Stimulated activated CD8-positive, alpha-beta memory T cell treated with anti-CD3 and anti-CD28 coated beads, Interleukin-12 subunit alpha, Interleukin-12 subunit beta, amount 100 ng/mL, for 24 hours (primary cell): ENCODE data around the gene PAPSS1.
"Not testable (repeated sequence)": the region's sequence is repeated elsewhere in the genome, so short reads cannot be mapped to it uniquely, and the experiment has no call there.

ENCODE experiments used
- DNase-seq: peaks from one replicate; pipeline ENCODE4 v3.0.0-alpha.2; 2020; ENCODE audit errors: extremely low read depth

PAPSS1 gene

DNA sequence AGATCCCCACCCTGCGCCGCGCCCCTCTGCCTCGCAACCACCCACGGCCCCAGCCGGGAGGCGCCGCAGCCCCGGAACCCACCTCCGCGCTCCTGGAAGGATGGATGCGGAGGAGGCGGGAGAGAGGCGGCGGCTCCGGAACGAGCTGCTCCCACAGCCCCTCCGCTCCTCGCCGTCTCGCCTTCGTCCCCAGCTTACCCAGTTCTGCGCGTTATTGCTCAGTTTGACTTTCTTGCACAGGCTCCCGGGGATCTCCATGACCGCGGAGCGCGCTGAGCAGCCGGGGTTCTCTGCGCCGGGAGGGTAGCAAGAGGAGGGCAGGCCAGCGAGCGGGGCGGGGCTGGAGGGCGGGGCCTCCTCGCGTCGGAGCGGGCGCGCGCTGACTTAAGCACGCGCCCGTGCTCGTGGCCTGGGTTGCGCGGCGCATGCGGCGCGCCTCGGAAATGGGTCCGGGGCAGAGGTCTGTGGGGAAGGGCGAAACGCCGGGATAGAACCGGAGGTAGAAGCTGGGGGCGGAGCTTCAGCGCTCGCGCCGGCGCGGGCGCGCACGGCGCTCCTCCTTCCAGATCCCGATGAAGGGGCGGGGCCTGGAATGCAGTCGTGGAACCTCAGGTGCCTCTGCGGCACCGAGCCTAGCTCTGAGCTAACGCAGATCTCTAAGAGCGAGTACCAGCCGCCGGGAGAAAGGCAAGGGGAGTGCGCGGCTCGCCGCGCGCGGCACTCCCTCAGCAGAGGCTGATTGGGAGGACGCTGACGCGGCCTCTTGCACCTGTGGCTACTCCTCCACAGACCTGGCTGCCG, at the start of gene PAPSS1:
Gene PAPSS1 (minus strand): TSS at position 313 of the 801 bp plus-strand sequence. CDS start 55 bp downstream, at position 258.
- peak; percentile 83 for DNase-seq

DNA sequence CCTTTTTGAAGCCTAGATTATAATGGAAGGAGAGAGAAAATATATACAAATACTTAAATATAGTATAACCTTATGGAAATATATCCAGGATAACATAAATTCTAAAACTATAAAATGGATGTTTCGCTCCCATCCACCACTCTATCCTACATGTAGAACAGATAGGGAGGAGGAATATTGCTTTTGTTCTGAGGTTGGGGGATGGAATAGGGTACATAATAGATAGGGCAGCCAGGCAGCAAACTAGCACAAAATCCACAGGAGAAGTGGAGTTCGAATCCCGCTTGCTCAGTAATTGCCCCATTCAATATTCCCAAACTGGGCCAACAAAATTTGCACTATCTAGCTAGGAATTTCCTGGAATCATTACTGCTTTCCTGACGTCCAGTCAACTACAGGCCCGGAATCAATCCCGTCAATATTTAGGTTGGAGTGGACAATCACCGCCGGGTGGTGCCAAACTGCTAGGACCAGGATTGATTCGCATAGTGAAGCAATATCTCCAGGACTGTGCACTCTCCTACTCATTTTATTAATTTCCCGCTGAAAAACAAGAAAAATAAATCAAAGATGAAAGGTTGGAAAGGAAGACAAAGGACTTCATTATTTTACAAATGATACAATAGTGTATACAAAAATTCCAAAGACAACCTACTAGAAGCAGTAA, 40.4 kb upstream of the PAPSS1 start:
- no peak for DNase-seq

DNA sequence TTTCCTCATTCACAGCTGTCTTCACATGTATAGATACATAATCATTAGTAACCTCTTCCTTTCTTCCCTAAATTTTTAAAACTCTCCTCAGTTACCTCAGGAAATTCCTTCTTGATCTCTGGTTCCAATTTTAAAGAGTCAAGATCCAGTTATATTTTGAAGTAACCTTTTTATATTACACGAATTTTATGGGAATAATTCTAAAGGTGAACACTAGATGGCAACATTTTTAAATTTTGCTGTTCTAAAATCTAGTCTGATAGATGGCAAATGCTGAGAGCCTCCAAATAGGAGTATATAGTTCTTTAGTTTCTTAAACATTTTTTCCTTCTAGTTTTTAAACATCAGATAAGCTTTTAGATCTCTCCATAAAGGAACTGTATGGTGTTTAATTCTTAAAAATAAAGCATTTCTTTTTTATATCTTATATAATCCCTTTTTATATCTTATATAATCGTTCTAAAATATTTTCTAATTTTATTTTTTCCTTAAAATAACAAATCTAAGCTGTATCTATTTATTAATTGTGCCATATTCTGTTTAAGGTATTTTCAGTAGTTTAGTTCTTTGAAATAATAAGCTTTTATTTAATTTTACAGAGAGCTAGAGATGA, 37.9 kb upstream of the PAPSS1 start:
- DNase-seq, result no peak

DNA sequence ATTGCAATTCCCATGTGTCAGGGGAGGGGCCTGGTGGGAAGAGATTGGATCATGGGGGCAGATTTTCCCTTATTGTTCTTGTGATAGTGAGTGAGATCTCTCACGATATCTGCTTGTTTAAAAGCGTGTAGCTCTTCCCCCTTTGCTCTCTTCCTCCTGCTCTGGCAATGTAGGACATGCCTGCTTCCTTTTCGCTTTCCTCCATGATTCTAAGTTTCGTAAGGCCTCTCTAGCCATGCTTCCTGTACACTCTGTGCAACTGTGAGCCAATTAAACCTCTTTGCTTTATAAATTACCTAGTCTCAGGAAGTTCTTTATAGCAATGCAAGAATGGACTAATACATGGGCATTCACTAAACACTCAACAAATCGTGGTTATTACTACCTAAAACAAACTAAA, 37.2 kb upstream of the PAPSS1 start:
- DNase-seq, result no peak

DNA sequence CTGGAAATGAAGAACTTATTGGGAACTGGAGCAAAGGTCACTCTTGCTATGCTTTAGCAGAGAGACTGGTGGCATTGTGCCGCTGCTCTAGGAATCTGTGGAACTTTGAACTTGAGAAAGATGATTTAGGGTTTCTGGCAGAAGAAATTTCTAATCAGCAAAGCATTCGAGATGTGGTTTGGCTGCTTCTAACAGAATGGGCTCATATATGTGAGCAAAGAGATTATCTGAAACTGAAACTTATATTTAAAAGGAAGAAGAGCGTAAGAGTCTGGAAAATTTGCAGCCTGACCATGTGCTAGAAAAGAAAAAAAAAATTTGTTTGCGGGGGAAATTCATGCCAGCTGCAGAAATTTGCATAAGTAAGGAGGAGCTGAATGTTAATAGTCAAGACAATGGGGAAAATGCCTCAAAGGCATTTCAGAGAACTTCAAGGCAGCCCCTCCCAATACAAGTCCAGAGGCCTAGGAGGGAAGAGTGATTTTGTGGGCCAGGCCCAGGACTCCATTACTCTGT, 35.9 kb upstream of the PAPSS1 start:
- DNase-seq, result no peak

DNA sequence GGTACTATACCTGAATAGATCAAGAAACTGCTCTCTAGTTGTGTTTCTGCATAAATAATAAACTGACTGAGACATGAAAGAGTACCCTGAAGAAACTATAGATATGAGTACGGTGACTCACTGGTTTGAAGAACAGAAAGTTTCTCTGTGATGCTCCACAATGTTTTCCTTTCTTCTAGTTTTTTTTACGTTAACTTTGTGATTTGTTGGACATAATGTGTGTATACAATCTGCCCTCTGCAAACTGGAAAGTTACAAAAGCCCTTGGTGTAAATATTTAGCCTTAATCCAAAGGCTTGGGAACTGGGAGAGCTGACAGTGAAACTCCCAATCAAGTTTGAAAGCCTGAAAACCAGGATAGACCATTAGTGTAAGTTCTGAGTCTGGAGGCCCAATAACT, 31.6 kb upstream of the PAPSS1 start:
- no peak for DNase-seq

DNA sequence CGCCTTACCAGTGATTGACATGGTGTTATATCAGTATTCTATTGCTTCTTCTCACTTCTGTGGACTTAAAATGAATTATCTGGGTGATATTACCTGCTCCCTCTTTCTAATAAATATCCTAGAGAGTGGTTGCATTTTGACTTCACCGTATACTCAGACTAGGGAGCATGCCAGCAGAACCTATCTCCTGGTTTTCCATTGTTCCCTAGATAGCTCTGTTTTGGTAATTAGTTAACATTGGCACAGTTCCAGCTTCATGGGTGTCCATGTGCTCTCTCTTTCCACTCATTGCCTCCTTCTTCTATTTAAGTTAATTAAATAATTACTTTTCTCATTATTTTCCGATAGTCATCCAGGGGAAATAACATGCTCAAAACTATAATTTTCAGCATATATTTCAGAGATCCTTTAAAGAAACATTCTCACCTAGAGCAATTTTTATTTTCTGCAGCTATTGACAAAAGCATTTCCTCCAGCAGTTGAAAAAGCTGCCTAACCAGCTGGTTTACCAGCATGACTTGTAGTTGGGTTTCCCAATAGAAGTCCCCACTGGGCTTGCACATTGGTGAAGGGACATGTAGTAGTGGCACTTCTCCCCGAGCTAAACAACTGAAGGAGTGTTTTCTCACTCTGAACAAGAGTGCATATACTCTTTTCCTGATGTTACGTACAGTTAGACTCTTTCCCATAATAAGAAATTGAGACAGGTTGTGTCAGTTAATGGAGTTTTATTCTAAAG, 27.9 kb upstream of the PAPSS1 start:
- DNase-seq, result no peak

DNA sequence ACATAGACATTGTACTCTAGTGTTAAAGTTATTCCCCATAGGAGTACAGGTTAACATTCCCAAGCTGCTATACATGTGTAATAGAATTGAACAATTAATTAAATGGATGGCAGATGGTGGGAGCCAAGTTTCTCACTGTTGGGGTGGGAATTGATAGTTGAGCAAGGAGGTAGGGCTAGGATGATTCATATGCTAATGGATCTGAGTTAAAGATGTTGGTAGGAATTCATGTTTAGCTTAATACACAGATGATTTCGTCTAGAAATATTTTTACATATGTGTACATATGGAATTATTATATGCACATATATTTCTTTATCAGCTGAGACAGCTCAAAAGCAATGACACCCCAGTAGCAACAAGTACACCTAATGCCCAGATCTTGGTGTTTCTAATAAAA, 26.1 kb upstream of the PAPSS1 start:
- no peak for DNase-seq

DNA sequence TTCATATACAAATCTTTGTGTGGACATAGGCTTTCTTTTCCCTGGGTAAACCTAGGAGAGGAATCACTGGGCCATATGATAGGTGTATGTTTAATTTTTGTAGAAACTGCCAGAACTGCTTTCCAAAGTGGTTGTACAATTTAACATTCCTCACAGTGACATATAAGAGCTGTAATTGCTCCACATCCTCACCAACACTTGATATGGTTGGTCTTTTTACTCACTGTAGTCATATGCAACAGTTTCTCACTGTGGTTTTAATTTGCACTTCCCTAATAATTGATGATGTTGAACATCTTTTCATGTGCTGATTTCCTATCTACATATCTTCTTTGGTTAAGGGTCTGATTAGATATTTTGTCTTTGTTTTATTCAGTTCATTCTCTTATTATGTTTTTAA, 24.5 kb upstream of the PAPSS1 start:
- no peak for DNase-seq

DNA sequence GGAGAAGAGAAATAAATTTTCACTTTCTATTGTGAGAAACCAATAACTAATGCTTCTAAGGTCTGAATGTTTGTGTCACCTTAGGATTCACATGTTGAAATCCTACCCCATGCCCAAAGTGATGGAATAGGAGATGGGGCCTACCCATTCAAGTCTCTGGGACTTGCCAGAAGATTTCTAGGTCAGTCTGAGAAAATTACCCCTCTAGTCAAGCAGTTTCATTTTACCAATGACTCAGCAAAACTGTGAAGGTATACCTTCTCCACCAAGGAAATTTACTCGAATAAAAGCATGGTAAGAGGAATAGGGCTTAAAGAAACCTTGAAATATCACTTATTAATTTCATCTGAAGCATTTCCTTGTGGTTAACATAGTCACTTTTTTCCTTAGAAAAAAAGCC, 23.5 kb upstream of the PAPSS1 start:
- no peak for DNase-seq

DNA sequence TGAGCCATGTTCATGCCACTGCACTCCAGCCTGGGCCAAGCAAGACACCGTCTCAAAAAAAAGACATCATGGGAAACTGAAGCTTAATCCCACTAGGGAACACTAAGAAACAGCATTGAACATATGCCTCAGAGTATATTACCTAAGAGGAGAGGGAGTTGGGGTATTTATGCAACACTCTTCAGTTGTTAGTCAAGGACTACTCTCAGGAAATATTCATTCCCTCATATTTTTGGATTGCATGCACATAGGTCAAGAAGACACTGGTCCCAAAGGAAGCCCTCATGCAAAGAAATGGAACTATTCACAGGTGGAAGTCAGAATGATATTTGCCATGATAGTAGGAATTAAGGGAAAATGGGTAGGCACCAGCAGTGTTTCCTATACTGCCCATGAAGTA, 22.8 kb upstream of the PAPSS1 start:
- no peak for DNase-seq

DNA sequence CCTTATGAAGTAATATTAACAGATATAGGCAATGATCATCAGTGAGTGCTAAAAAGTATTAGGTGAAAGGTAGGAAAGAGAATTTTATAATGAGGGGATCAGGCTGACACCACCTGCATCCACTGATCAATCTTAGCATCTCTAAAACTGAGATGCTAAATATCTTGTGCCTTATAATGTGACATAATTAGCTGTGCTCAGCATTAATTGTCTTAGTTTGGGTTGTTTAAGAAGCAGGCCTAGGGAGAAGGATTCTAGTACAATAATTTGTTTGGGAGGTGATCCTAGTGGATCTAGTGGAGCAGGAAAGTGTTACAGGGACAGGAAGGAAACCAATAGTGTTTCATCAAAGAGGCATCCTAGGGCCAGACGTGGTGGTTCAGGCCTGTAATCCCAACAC, 22.2 kb upstream of the PAPSS1 start:
- no peak for DNase-seq

DNA sequence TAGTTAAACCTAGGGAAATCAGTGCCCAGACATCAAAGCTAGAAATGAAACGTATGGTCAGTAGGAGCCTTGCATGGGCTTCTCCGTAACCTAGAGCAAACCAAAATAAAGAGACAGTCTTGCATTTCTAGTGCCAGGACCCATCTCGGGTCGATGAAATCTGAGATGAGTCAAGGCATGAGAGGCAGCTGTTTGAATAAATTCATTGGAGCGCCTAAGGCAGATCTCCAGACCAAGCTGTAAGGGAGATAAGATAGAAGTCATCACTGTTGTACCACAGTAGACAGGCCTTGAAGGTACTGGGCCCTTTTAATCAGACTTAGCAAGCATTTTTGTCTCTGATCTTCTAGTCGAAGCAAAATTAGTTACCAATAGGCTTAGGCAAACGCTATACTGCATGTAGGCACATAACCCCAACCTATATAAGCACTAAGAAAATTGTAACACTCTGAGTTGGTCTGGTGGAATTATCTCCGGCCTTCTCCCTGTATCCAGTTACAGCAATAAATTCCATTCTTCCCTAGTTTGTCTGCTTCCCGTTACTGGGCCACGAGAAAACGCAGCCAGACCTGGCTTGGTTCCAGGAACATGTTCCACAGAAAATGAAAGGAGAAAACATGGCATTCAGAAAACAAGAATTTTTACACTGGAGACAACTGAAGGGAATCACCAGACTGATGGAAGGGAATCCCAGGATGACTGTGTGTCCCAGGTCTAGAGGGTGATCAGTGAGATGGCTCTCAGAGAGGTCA, 21.1 kb upstream of the PAPSS1 start:
- no peak for DNase-seq

DNA sequence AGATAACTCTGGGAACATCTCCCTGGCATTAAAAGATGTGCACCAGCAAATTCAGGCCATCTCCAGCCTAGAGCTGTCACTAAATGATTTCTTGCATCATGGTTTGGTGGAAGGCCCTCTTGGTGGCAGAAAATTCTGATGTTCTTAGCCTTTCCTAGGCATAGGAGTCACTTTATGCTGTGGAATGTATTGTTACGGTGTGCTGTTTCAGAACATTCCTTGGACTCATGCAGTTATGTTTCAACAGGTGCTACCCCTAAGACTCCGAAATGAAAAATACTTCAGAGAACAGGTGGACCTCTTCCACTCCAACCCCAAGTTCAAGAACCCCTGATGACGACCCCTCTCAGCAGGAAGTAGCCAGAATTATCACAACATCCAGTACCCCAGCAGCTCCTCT, 20.3 kb upstream of the PAPSS1 start:
- no peak for DNase-seq

DNA sequence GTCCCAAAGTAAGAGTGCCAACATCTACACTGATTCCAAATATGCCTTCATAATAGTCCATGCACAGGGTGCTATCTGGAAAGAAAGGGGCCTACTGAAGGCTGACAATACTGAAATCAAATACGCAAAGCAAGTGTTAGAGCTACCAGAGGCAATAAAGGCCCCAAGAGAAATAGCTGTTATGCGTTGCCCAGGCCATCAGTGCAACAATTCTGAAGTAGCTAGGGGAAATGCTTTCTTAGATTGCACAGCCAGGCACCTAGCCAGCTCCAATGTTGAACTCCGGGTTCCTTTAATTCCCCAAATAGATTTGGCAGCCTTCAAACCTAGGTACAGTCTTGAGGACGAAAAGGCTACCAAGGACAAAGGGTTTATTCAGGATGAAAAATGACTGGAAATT, 17.4 kb upstream of the PAPSS1 start:
- no peak for DNase-seq

DNA sequence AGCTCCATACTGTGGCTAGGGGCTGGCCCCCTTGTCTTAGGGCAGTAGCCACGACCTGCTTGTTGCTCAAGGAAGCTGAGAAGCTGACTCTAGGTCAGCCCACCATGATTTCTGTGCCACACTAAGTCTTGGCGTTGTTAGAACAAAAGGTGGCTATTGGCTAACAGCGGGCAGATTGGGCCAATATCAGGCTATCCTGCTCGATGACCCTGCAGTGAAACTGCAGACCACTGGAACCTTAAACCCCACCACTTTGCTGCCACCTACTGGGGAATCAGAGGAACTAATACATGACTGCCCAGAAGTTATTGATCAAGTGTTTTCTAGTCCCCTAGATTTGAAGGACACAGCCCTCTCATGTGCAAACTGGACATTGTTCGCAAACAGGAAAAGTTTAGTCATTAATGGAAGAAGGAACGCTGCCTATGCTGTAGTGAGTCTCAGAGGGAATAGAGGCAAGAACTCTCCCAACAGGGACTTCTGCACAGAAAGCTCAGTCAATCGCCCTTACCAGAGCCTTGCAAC, 17.0 kb upstream of the PAPSS1 start:
- DNase-seq, result no peak

DNA sequence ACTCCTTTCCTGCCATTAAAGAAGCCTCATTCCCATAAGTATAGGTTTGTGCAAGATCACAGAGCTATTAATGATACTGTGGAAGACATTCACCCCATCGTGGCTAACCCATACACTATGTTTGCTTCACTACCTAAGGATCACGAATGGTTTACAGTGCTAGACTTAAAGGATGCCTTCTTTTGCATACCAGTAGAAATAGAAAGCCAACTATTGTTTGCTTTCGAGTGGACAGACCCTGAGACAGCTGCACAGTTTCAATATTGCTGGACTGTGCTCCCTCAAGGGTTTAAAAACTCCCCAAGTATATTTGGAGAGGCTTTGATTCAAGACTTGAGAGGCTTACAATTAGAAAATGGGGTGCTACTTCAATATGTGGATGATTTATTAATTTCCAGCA, 16.0 kb upstream of the PAPSS1 start:
- DNase-seq, result no peak

DNA sequence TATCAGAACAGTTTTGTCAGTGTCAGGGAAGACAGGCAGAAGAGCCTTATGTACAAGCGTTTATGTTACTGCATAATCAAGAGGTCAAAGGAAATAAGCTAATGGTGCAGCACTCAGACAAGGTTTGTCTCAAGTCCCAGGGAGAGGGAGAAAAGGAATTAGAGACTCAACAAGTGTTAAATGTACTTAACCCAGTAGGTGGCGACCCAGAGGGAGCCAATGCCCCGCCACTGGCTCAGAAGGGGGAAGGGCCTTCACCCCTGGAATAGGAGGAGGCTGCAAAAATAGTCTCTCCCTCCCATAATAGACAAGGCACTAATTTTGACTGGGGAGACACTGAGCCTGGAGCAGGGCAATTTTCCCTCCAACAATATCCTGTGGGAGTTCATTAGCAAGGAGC, 14.1 kb upstream of the PAPSS1 start:
- DNase-seq, result no peak

DNA sequence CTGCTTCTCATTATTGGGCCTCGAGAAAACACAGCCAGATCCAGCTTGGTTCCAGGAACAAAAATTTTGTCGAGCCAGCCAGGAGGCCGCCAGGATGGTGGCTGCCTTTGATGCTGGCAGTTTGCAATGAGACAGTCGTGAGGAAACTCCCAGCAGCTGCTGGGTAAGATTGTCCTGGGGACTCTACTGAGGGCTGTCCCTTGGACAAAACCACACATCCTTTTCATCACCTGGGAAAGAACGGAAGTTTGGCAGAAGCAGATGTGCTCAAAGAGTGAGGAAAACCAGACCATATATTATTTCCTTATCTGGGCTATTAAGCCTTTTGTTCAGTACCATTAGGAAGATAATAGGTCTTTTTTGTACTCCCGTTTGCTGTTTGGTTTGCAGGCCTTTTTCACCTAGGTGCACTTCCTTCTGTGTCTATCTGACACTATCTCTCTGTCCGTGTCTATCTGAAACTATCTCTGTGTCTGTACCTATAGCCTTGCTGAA, 13.4 kb upstream of the PAPSS1 start:
- no peak for DNase-seq

DNA sequence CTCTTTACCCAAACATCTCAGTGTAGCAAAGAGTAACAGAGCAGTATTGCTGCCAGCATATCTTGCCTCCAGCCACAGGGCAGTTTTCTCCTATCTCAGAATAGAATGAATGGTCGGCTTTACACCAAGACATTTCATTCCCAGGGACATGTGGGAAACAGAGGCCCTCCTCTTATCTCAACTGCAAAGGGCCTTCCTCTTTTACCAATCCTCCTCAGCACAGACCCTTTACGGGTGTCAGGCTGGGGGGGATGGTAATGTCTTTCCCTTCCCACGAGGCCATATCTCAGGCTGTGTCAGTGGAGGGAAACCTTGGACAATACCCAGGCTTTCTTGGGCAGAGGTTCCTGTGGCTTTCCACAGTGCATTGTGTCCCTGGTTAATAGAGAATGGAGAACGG, 9.0 kb upstream of the PAPSS1 start:
- DNase-seq, result not testable (repeated sequence)
